NCI-H1092 (cell line): ENCODE data around the gene PHEX.

Experiments
- DNase-seq: peaks from one replicate; lab custom pipeline; 2025; lab: John Stamatoyannopoulos, UW

The PHEX gene

GRCh38 chrX:22148565-22148964 is 116.4 kb downstream of the PHEX start:
- no peak for DNase-seq

- DNase-seq = no peak
These were observed 118.2 kb downstream of the PHEX start for GRCh38 chrX:22150371-22150770.

- DNase-seq = no peak
These were observed 123.0 kb downstream of the PHEX start for GRCh38 chrX:22155126-22155525.

GRCh38 chrX:22159071-22159470 is 126.9 kb downstream of the PHEX start:
- DNase-seq = no peak

GRCh38 chrX:22163326-22163725 is 131.2 kb downstream of the PHEX start:
- no peak for DNase-seq

- DNase-seq = no peak
These were observed 132.8 kb downstream of the PHEX start for GRCh38 chrX:22164770-22165388.

GRCh38 chrX:22165732-22166457 is 133.8 kb downstream of the PHEX start:
- no peak for DNase-seq

- DNase-seq = no peak
These were observed 139.3 kb downstream of the PHEX start for GRCh38 chrX:22171287-22172060.

GRCh38 chrX:22173966-22174365 is 141.8 kb downstream of the PHEX start:
- DNase-seq = no peak

GRCh38 chrX:22177950-22178515 is 145.9 kb downstream of the PHEX start:
- no peak for DNase-seq

GRCh38 chrX:22184096-22184495 is 152.0 kb downstream of the PHEX start:
- no peak for DNase-seq

GRCh38 chrX:22186165-22186564 is 154.0 kb downstream of the PHEX start:
- DNase-seq = no peak

GRCh38 chrX:22192419-22193060 is 160.4 kb downstream of the PHEX start:
- no peak for DNase-seq

GRCh38 chrX:22193851-22194659 is 161.9 kb downstream of the PHEX start:
- no peak for DNase-seq

- no peak for DNase-seq
These were observed 162.5 kb downstream of the PHEX start for GRCh38 chrX:22194660-22194945.

- no peak for DNase-seq
These were observed 164.0 kb downstream of the PHEX start for GRCh38 chrX:22196149-22196548.

GRCh38 chrX:22202251-22202650 is 170.1 kb downstream of the PHEX start:
- no peak for DNase-seq

- no peak for DNase-seq
These were observed 171.1 kb downstream of the PHEX start for GRCh38 chrX:22203186-22203585.

GRCh38 chrX:22206781-22207180 is 174.7 kb downstream of the PHEX start:
- DNase-seq = no peak

GRCh38 chrX:22220941-22221340 is 188.8 kb downstream of the PHEX start:
- no peak for DNase-seq

GRCh38 chrX:22234380-22234779 is 202.3 kb downstream of the PHEX start:
- DNase-seq = no peak

GRCh38 chrX:22237479-22237878 is 205.4 kb downstream of the PHEX start:
- DNase-seq = no peak
